ENCODE results near the gene GOPC. TPM values are rescaled to one million over a fixed set of nuclear protein-coding genes. Genes with fewer than 3 reads are reported as not detected.

GOPC gene
- total RNA-seq, 1 experiment from 2014 or later, result 14.1 TPM

DNA sequence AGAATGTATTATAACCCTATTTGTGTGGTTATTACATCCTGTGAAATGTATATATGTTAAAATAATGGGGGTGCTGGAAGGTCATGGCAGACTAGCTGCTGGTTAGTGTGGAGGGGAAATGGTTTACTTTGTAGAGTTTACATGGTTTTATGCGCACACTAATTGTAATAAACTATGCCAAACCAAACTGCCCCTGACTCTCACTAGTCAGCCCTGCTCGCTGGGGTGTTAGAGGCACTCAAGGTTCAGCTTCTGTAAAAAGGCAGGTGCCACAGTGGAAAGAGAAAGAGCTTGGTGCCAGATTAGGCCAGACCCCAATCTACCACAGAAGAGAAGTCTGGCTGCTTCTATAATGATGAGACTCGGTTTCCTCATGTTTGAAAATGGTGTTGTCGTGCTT is 52.7 kb downstream of the GOPC start:
- ChIA-PET POLR2A (ENCODE audit: unreplicated experiment) (no interaction called here), CTCF (no interaction called here)
- H3K9me3 ChIP-seq (ENCODE audit: insufficient read depth, low read depth), result no peaks in the 10 kb centered on the region
- BruUV-seq (replicated peaks), result no TSS peak
- H3K27me3 ChIP-seq (ENCODE audit: insufficient read depth, low read depth), result no peaks in the 10 kb centered on the region
- intact Hi-C loops (cut with micrococcal nuclease; ENCODE audit: unreplicated experiment), result loop anchor here (1.0 kb wide), 1 partner anchor 100 kb away; no protein-coding TSS in a partner anchor
- no peak overlapping the region for H2AFZ ChIP-seq
- peaks cover 41% of the 10 kb centered on the region for H3F3A ChIP-seq (ENCODE audit: insufficient read depth, low read depth)
- peak overlapping the region; percentile 61 for H3K4me2 ChIP-seq
- H3K27ac ChIP-seq, result peak overlapping the region; percentile 36; the same call in 1 of the 2 replicates
- TF ChIP-seq EZH2 (IDR thresholded peaks at IDR 0.05; ENCODE audit: low read depth), result no peak
- TF ChIP-seq, protein P1, sequence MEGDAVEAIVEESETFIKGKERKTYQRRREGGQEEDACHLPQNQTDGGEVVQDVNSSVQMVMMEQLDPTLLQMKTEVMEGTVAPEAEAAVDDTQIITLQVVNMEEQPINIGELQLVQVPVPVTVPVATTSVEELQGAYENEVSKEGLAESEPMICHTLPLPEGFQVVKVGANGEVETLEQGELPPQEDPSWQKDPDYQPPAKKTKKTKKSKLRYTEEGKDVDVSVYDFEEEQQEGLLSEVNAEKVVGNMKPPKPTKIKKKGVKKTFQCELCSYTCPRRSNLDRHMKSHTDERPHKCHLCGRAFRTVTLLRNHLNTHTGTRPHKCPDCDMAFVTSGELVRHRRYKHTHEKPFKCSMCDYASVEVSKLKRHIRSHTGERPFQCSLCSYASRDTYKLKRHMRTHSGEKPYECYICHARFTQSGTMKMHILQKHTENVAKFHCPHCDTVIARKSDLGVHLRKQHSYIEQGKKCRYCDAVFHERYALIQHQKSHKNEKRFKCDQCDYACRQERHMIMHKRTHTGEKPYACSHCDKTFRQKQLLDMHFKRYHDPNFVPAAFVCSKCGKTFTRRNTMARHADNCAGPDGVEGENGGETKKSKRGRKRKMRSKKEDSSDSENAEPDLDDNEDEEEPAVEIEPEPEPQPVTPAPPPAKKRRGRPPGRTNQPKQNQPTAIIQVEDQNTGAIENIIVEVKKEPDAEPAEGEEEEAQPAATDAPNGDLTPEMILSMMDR (conservative IDR thresholded peaks at IDR 0.05), result no peak
- H3K4me1 ChIP-seq (replicated peaks; ENCODE audit: insufficient read depth), result peaks cover 63% of the 10 kb centered on the region
- 0 out of 2 replicates have a peak, but pooled peaks cover 8% of the 10 kb centered on the region for H3K36me3 ChIP-seq (ENCODE audit: low read depth)
- no peaks in the 10 kb centered on the region for H3K9me2 ChIP-seq (ENCODE audit: insufficient read depth)
- no peaks in the 10 kb centered on the region for H4K20me1 ChIP-seq (ENCODE audit: insufficient read depth)
- no peak for DNase-seq
- no peaks in the 10 kb centered on the region for H3K79me2 ChIP-seq (ENCODE audit: low read depth)
- no peak overlapping the region for H3K4me3 ChIP-seq

DNA sequence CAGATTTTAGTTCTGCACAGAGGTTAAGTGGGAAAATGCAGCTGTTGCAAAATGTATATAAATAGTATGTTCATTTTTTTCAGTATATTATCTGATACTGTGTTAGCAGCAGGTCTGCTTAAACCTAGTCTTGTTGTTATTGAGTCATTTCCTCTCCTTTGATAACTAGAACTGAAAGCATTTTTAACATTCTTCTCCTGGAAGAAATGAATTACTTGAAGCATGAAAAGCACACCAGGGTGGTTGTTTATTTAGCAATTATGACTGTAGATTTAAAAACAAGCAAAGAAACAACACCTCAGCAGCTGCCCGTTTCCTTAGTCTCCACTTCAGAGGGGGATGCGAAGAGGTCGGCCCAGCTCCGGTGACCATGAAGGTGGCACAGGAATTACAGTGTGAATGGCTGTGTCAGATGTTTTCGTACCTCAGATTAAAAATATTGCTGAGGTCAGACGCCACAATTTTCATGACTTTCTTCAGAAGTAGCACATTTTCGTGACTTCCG is 53.5 kb downstream of the GOPC start:
- Histone ChIP-seq H4K20me1 (ENCODE audit: insufficient read depth) (no peaks in the 10 kb centered on the region), H3K79me2 (ENCODE audit: low read depth) (no peaks in the 10 kb centered on the region), H3K27me3 (ENCODE audit: insufficient read depth, low read depth) (no peaks in the 10 kb centered on the region), H3K9me3 (ENCODE audit: insufficient read depth, low read depth) (no peaks in the 10 kb centered on the region), H2AFZ (no peak overlapping the region), H3K9me2 (ENCODE audit: insufficient read depth) (no peaks in the 10 kb centered on the region), H3K4me3 (peak overlapping the region; percentile 4; the same call in 1 of the 2 replicates), H3K4me1 (replicated peaks; ENCODE audit: insufficient read depth) (peaks cover 70% of the 10 kb centered on the region), H3F3A (ENCODE audit: insufficient read depth, low read depth) (peaks cover 48% of the 10 kb centered on the region), H3K4me2 (peak overlapping the region; percentile 61), H3K27ac (peak overlapping the region; percentile 36), H3K36me3 (ENCODE audit: low read depth) (0 out of 2 replicates have a peak, but pooled peaks cover 8% of the 10 kb centered on the region)
- BruUV-seq (replicated peaks), result no TSS peak
- TF ChIP-seq, protein P1 (conservative IDR thresholded peaks at IDR 0.05), result no peak
- no peak for TF ChIP-seq EZH2 (IDR thresholded peaks at IDR 0.05; ENCODE audit: low read depth)
- intact Hi-C loops (cut with micrococcal nuclease; ENCODE audit: unreplicated experiment), result no loop called here
- CTCF ChIA-PET, result interaction anchor here (0.5 kb wide), 1 partner anchor 65 kb away, joined by 3 read pairs; no protein-coding TSS in a partner anchor
- POLR2A ChIA-PET (ENCODE audit: unreplicated experiment), result no interaction called here
- peak; percentile 21 to 99 for DNase-seq

DNA sequence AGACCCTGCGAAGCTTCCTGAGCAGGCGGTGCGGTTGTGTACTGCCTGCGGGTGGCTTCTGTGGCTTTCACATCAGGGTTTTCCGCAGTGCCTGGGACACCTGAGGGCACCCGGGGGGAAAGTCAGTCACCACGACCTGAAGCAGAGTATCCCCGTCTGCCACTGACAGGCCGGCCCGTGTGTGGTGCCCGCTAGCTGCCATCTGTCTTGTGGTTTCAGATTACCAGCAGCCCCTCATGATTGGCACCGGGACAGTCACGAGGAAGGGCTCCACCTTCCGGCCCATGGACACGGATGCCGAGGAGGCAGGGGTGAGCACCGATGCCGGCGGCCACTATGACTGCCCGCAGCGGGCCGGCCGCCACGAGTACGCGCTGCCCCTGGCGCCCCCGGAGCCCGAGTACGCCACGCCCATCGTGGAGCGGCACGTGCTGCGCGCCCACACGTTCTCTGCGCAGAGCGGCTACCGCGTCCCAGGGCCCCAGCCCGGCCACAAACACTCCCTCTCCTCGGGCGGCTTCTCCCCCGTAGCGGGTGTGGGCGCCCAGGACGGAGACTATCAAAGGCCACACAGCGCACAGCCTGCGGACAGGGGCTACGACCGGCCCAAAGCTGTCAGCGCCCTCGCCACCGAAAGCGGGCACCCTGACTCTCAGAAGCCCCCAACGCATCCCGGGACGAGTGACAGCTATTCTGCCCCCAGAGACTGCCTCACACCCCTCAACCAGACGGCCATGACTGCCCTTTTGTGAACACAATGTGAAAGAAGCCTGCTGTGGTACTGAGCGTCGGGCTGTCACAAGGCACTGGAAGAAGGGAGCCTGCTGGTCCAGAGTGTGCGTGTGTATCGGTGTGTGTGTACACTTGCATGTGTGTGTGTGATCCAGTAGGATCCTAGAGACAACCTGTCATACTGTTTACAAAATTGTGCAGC is 54.4 kb downstream of the GOPC start:
- peak overlapping the region; percentile 61 for H3K4me2 ChIP-seq
- CTCF ChIA-PET, result no interaction called here
- no peaks in the 10 kb centered on the region for H3K79me2 ChIP-seq (ENCODE audit: low read depth)
- H3K4me1 ChIP-seq (replicated peaks; ENCODE audit: insufficient read depth), result peaks cover 78% of the 10 kb centered on the region
- peak overlapping the region; percentile 4; the same call in 1 of the 2 replicates for H3K4me3 ChIP-seq
- H3K9me2 ChIP-seq (ENCODE audit: insufficient read depth), result no peaks in the 10 kb centered on the region; the same call in 1 of the 2 replicates
- H3K36me3 ChIP-seq (ENCODE audit: low read depth), result 0 out of 2 replicates have a peak, but pooled peaks cover 8% of the 10 kb centered on the region
- no peaks in the 10 kb centered on the region for H4K20me1 ChIP-seq (ENCODE audit: insufficient read depth)
- intact Hi-C loops (cut with micrococcal nuclease; ENCODE audit: unreplicated experiment), result no loop called here
- H3K27ac ChIP-seq, result peak overlapping the region; percentile 36
- peaks cover 57% of the 10 kb centered on the region for H3F3A ChIP-seq (ENCODE audit: insufficient read depth, low read depth)
- TF ChIP-seq, protein P1 (conservative IDR thresholded peaks at IDR 0.05), result no peak
- TF ChIP-seq EZH2 (IDR thresholded peaks at IDR 0.05; ENCODE audit: low read depth), result no peak
- BruUV-seq (replicated peaks), result no TSS peak
- H3K27me3 ChIP-seq (ENCODE audit: insufficient read depth, low read depth), result no peaks in the 10 kb centered on the region
- no peak overlapping the region for H2AFZ ChIP-seq
- no peak for DNase-seq
- H3K9me3 ChIP-seq (ENCODE audit: insufficient read depth, low read depth), result no peaks in the 10 kb centered on the region
- POLR2A ChIA-PET (ENCODE audit: unreplicated experiment), result interaction anchor here (0.5 kb wide), 1 partner anchor 65 kb away, joined by 5 read pairs; the partner anchor contains the start of gene DCBLD1

Measured in PC-9 (cell line).